Choroid plexus epithelial cell (primary cell): Measurements from ENCODE around the gene LRP6.

Experiments
- DNase-seq: peaks from one replicate; pipeline ENCODE4 v3.0.0-alpha.2; 2010; ENCODE audit warnings: low read depth
- H3K4me3 ChIP-seq: 2 replicates; pipeline ENCODE4 v1.5.1; 2011; ENCODE audit warnings: low read depth, mild to moderate bottlenecking, control low read depth, low read length, moderate library complexity
- TF ChIP-seq, protein P1 (sequence below): conservative IDR thresholded peaks from 2 replicates; pipeline ENCODE4 v1.5.1; 2011; ENCODE audit warnings: low read depth, mild to moderate bottlenecking, control low read depth, inconsistent platforms, low read length, moderate library complexity

LRP6 gene

DNA sequence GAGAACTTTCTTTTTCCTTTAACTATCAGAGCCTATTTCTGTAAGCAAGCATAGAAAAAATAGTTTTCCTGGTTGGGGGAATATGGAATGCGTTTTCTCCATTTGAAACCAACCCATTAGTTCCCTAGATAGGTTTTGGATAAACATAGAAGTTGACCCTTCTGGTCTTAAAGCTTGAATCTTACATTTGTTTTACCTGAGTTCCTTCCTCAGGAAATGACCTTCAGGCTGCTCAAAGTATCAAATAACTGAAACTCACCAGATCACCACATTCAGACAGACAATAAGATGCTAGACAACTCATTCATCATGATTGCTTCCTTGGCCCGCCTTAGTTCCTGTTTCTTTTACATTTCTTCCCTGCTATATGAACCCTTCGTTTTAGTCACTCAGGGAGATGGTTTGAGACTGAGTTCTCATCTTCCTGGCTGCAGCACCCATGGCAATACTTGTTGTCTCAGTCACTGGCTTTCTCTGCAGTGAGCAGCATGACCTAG lies 52.2 kb downstream of the LRP6 start:
- peak; percentile 67 for DNase-seq
- H3K4me3 ChIP-seq = no peak overlapping the region
- TF ChIP-seq, protein P1, sequence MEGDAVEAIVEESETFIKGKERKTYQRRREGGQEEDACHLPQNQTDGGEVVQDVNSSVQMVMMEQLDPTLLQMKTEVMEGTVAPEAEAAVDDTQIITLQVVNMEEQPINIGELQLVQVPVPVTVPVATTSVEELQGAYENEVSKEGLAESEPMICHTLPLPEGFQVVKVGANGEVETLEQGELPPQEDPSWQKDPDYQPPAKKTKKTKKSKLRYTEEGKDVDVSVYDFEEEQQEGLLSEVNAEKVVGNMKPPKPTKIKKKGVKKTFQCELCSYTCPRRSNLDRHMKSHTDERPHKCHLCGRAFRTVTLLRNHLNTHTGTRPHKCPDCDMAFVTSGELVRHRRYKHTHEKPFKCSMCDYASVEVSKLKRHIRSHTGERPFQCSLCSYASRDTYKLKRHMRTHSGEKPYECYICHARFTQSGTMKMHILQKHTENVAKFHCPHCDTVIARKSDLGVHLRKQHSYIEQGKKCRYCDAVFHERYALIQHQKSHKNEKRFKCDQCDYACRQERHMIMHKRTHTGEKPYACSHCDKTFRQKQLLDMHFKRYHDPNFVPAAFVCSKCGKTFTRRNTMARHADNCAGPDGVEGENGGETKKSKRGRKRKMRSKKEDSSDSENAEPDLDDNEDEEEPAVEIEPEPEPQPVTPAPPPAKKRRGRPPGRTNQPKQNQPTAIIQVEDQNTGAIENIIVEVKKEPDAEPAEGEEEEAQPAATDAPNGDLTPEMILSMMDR = no peak

DNA sequence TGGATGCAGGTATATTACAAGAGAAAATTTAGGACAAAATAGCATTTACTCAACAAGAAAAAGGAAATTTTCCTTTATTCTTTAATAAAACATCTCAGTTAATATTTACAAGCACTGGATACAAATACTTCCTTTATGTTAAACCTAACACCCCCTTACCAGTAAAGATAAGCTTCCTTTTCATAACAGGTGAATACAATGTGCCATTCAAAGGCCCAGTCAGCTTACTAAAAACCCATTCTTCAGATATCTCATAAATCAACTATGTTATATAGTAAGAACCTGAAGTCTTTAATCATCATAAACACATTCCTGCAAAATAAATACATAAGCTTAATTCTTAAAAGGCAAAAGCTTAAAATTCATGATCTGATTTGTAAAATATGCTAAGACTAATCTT lies 52.6 kb downstream of the LRP6 start:
- no peak overlapping the region for H3K4me3 ChIP-seq
- no peak for DNase-seq
- TF ChIP-seq, protein P1 = no peak

DNA sequence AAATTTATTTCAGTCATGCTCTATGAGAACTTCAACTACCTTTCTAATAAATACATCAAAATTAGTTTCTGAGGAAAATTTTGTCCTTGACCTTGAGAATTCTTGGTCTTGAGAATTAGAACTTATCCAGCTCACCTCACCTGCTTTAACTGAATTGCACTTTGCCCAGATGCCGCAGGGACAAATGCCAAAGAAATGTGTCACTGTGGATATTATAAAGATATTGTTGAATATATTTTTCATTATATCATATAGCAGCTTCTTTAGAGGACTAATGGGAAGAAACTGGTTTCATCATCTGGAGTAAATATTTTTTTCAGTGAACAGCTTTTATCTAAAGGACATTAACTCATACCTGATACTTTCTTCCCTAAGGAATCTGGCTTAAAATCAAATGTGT lies 54.1 kb downstream of the LRP6 start:
- TF ChIP-seq, protein P1 = no peak
- DNase-seq = no peak
- no peak overlapping the region for H3K4me3 ChIP-seq

DNA sequence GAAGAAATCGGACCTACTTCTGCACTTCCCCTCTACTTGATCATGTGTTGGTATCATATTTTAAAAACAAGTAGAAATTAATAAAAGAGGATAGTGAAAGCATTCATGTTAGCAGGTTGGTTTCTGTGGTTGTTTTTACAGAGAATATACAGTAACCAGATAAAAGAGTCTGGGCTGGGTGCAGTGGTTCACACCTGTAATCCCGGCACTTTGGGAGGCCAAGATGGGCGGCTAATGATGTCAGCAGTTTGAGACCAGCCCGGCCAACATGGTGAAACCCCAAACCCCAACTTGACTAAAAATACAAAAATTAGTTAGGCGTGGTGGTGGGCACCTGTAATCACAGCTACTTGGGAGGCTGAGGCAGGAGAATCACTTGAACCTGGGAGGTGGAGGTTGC lies 55.9 kb downstream of the LRP6 start:
- H3K4me3 ChIP-seq = no peak overlapping the region
- no peak for DNase-seq
- TF ChIP-seq, protein P1 = no peak

DNA sequence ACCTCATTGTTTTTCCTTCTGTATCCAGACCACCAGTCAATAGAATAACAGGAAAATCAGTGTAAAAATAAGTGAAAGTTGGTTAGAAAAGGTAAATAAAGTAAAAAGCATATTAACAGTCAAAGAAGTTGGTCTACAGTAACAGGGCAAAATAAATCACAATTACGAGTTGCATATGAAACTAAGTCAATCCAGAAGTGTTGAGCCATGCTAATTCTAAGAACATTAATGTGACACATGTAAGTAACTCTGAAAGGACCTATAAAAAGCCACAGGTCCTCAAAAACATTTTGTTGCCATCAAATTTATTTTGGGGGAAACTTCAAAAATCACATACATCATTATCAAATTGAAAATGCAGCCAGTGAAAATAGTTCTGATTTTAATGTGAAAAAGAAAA lies 56.4 kb downstream of the LRP6 start:
- DNase-seq = no peak
- TF ChIP-seq, protein P1 = no peak

DNA sequence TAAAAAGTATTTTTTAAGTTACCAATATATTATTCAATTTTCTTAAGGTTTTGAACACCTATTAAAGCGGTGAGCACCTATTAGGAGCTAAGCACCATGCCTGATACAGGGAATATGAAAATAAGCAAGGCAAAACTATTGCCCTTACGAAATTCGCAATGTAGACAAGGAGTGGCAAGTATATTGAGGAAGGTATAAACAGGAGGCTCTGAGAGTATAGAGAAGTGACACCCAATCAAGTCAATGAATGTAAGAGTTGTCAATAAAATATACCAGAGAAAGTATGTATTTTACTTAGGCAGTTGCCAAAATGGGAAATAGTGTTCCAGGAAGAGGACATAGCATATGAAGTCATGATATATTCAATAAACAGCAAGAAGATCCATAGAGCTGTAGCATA lies 57.2 kb downstream of the LRP6 start:
- TF ChIP-seq, protein P1 = no peak
- no peak for DNase-seq
- no peak overlapping the region for H3K4me3 ChIP-seq

More for the DNA sequence above, 56.4 kb downstream of the LRP6 start:
- no peak overlapping the region for H3K4me3 ChIP-seq

DNA sequence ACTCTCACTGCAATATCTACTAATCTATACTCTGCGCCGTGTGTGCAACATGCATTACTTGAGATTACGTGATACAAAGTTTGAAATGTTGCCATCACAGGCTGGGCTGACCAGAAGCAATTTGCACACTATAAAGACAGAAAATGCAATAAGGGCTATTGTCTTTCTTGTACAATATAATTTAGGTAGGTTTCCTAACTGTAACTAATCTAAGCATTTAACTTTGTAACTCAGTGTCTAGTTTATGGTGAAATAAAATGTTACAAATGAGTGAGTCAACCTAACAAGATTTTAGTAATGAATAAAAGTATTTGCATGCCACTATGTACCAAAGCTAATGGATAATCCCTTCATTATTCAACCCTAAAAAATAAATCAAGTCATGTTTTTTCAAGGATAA lies 57.8 kb downstream of the LRP6 start:
- TF ChIP-seq, protein P1 = no peak
- no peak overlapping the region for H3K4me3 ChIP-seq
- DNase-seq = no peak
